T-helper 1 cell treated with Interleukin-12 subunit alpha and Interleukin-12 subunit beta and Interleukin-4 antibody, amounts not matched to agents 30 ng/mL and 1 ng/mL, for 36 hours (primary cell): ENCODE measurements around the gene ATP9B. TPM values are rescaled to one million over a fixed set of nuclear protein-coding genes. Genes with fewer than 3 reads are reported as not detected.

Source experiments
- intact Hi-C: fragments of 100-400 bp; cut with micrococcal nuclease; formaldehyde crosslinking; loops from one replicate; pipeline ENCODE4 v1.15.1; 2024
- total RNA-seq: library from RNA; stranded (reverse); gene quantifications from 2 replicates; pipeline ENCODE4 v1.2.3, GENCODE V29; 2022

Gene ATP9B
- total RNA-seq, 1 donor from 2014 or later = 27.7 TPM

GRCh38 chr18:79195716-79196683, 126.8 kb downstream of the ATP9B start:
- intact Hi-C loops = no loop called here

GRCh38 chr18:79197531-79197930, 128.3 kb downstream of the ATP9B start:
- intact Hi-C loops = no loop called here

GRCh38 chr18:79199691-79200374, 130.6 kb downstream of the ATP9B start:
- intact Hi-C loops = no loop called here

GRCh38 chr18:79200546-79201268, 131.5 kb downstream of the ATP9B start:
- intact Hi-C loops = no loop called here

- intact Hi-C loops = no loop called here
Observed at GRCh38 chr18:79203017-79203605, 133.9 kb downstream of the ATP9B start.

GRCh38 chr18:79204889-79205807, 136.0 kb downstream of the ATP9B start:
- intact Hi-C loops = no loop called here

- intact Hi-C loops = no loop called here
Observed at GRCh38 chr18:79206444-79206843, 137.2 kb downstream of the ATP9B start.

GRCh38 chr18:79208906-79209305, 139.7 kb downstream of the ATP9B start:
- intact Hi-C loops = no loop called here

GRCh38 chr18:79210002-79210910, 141.1 kb downstream of the ATP9B start:
- intact Hi-C loops = no loop called here

- intact Hi-C loops = no loop called here
Observed at GRCh38 chr18:79211844-79212243, 142.7 kb downstream of the ATP9B start.

- intact Hi-C loops = no loop called here
Observed at GRCh38 chr18:79214056-79214455, 144.9 kb downstream of the ATP9B start.

- intact Hi-C loops = no loop called here
Observed at GRCh38 chr18:79216176-79216575, 147.0 kb downstream of the ATP9B start.

- intact Hi-C loops = no loop called here
Observed at GRCh38 chr18:79217979-79218604, 148.9 kb downstream of the ATP9B start.

- intact Hi-C loops = no loop called here
Observed at GRCh38 chr18:79218605-79219190, 149.5 kb downstream of the ATP9B start.

- intact Hi-C loops = no loop called here
Observed at GRCh38 chr18:79221136-79221535, 151.9 kb downstream of the ATP9B start.

GRCh38 chr18:79222790-79223189, 153.6 kb downstream of the ATP9B start:
- intact Hi-C loops = no loop called here

- intact Hi-C loops = no loop called here
Observed at GRCh38 chr18:79223431-79223830, 154.2 kb downstream of the ATP9B start.

GRCh38 chr18:79224381-79224780, 155.2 kb downstream of the ATP9B start:
- intact Hi-C loops = no loop called here
